Epithelial cell of esophagus (primary cell): ENCODE measurements around the gene MYCBP2.
"Not testable (repeated sequence)": the region's sequence is repeated elsewhere in the genome, so short reads cannot be mapped to it uniquely, and the experiment has no call there.

Experiments
- DNase-seq: peaks from one replicate; pipeline ENCODE4 v3.0.0; 2010; ENCODE audit warnings: low read depth
- H3K4me3 ChIP-seq: 2 replicates; pipeline ENCODE4 v1.5.1; 2011; ENCODE audit warnings: mild to moderate bottlenecking, low read length, control low read depth
- CTCF ChIP-seq: IDR thresholded peaks from 2 replicates; pipeline ENCODE4 v1.5.1; 2011; ENCODE audit warnings: low read depth, mild to moderate bottlenecking, low read length, control low read depth, inconsistent platforms; ENCODE audit not compliant: insufficient read depth; ENCODE audit errors: missing control alignments

MYCBP2 gene

DNA sequence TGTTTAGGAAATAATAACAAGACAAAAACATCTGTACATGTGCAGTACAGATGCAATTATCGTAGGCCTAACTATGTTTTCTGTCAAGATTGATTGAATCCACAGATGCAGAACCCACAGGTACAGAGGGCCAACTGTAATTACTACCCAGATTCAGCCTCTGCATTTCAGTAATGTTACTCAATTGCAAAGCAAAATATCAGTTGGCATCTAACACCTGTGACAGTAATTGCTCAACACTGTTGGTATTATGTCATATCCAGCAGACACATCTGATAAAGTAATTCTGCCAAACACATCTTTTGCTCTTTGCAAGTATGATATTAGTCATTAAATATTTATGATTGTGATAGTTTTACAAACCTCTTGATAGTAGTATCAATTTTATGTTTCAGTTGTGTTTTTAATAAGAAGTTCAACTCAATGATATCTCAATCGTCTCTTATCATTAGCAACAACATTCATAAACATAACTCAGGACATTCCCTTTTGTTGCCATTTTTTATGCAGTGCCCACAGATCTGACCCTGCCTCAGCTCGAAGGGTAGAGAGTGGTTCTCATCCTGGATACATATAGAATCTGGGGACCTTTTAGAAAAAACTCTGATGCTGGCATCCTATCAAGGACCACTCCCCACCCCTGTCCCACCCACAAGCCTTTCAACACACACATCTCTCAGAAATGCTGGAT is 104.7 kb downstream of the MYCBP2 start:
- no peak overlapping the region for H3K4me3 ChIP-seq
- TF ChIP-seq CTCF: no peak
- DNase-seq: peak; percentile 46

- H3K4me3 ChIP-seq: no peak overlapping the region
- no peak for DNase-seq
- no peak for TF ChIP-seq CTCF
Measured at GRCh38 chr13:77219401-77219800, 107.5 kb downstream of the MYCBP2 start.

- no peak overlapping the region for H3K4me3 ChIP-seq
- DNase-seq: no peak
- no peak for TF ChIP-seq CTCF
Measured at GRCh38 chr13:77218274-77218673, 108.6 kb downstream of the MYCBP2 start.

GRCh38 chr13:77215543-77215942 is 111.4 kb downstream of the MYCBP2 start:
- DNase-seq: no peak
- H3K4me3 ChIP-seq: no peak overlapping the region
- TF ChIP-seq CTCF: no peak

DNA sequence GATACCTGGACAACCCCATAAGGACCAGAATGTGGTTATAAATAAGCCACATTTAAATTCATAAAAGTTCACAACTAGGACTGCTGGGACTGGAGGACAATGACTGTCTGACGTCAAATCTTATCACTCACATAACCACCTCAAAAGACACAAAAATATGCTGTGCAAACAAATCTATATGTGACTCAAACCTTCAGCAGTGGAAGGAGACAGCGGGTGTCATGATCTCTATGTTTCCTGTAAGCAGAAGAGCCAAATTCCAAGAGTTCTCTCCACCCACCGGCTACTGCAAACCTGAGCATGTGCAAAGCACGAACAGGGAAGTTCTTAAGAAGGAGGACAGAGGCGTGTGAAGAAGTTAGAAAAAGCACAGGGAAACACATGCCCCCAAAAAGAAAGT is 113.2 kb downstream of the MYCBP2 start:
- DNase-seq: peak; percentile 61
- TF ChIP-seq CTCF: no peak
- H3K4me3 ChIP-seq: no peak overlapping the region

GRCh38 chr13:77207943-77208342 is 119.0 kb downstream of the MYCBP2 start:
- no peak overlapping the region for H3K4me3 ChIP-seq
- peak; percentile 64 for DNase-seq
- no peak for TF ChIP-seq CTCF

DNA sequence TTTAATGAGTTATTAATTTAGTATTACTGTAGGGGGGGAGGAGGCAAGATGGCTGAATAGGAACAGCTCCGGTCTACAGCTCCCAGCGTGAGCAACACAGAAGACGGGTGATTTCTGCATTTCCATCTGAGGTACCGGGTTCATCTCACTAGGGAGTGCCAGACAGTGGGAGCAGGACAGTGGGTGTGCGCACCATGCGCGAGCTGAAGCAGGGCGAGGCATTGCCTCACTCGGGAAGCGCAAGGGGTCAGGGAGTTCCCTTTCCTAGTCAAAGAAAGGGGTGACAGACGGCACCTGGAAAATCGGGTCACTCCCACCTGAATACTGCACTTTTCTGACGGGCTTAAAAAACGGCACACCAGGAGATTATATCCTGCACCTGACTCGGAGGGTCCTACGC is 127.9 kb downstream of the MYCBP2 start:
- not testable (repeated sequence) for DNase-seq, H3K4me3 ChIP-seq

DNA sequence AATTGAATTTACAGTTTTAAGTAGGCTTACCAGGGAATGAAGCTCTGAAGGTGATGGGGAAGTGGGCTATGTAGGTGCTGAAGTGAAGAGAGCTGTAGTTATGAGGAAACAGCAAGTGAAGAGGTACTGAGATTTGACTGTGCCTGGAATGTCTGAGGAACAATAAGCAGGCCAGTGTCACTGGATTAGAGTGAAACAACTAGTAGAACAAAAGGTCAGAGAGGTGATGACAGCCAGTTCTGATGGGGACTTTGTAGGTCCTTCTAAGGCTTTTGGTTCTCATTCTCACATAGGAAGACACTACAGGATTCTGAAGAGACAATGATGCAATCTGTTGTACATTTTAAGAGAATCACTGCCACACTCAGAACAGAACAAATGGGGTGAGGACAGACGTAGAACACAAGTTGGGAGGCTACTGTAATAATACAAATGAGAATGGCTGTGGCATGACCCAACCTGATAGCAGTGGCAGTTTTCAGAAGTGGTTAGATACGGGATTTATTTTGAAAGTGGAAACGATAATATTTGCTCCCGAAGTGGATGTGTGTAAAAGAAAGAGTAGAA is 130.8 kb downstream of the MYCBP2 start:
- no peak overlapping the region for H3K4me3 ChIP-seq
- no peak for TF ChIP-seq CTCF
- DNase-seq: no peak
